Measurements from ENCODE around the gene TAMALIN.

Gene TAMALIN

DNA sequence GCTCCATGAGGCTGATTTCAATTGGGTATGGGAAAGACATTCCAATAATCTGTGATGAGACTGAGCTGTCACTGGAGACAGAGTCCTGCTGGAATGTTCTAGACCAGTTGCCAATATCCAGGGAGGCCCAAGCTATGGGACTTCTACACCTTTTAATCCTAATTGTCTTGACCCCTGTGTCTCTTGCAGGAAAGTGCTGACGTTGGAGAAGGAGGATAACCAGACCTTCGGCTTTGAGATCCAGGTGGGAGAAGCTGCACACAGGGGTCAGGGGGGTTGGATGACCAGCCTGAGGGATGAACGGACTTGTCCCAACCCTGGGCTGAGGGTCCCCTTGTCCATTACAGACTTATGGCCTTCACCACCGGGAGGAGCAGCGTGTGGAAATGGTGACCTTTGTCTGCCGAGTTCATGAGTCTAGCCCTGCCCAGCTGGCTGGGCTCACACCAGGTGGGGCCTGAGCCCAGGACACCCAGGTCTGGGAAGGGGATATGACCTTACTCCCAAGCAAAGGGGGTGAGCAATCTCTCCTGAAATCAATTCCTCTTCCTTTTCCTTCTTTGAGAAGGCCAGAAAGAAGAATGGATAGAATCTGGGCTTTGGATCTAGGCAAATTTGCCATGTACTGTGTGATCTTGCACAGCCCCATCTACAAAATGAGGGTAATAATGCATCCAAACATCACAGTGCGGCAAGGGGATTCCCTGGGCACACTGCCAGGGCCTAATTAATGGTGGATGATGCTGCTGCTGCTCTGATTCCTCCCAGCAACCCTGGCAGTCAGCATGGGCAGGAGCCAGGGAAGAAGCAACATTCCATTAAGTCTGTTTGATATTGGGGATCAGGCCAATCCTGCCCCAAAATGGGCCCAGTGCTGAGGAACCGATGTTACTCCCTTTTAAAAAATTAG is 4.2 kb downstream of the TAMALIN start:
- no peak for DNase-seq
- peaks cover 28% of the 10 kb centered on the region for H3K4me1 ChIP-seq (ENCODE audit: control insufficient read depth, insufficient read depth, low read length, poor library complexity, severe bottlenecking)
- peak overlapping the region; percentile 11 for H3K27ac ChIP-seq (ENCODE audit: insufficient read depth, low read length, poor library complexity, severe bottlenecking)
- H3K9me3 ChIP-seq (ENCODE audit: control insufficient read depth, low read length), result no peaks in the 10 kb centered on the region
- H3K36me3 ChIP-seq (ENCODE audit: control insufficient read depth, insufficient read depth, low read length), result peaks cover 63% of the 10 kb centered on the region
- no peaks in the 10 kb centered on the region for H3K27me3 ChIP-seq (replicated peaks; ENCODE audit: control insufficient read depth, insufficient read depth, low read length, poor library complexity, severe bottlenecking)
- no peak overlapping the region for H3K4me3 ChIP-seq (ENCODE audit: insufficient read depth, low read depth, low read length, poor library complexity, severe bottlenecking)

DNA sequence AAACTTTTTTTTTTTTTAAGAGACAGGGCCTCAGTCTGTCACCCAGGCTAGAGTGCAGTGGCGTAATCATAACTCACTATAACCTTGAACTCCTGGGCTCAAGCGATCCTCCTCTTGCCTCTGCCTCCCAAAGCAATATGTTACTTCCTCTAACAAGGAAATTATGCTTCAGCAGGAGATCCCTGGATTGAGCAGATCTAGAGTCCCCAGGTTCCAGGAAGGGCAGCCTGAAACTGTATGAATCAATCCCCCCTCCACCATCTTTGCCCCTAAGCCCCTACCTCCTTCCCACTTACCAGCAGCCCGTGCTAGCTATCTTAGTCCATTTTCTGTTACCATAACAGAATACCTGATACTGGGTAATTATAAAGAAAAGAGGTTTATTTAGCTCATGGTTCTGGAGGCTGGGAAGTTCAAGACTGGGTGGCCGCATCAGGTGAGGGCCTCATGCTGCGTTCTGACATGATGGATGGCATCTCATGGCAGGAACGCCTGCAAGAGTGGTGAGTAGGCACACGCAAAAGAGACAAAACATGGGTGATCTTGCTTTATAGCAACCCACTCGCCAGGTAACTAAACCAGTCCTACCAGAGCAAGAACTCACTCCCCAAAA is 5.0 kb downstream of the TAMALIN start:
- Histone ChIP-seq H3K9me3 (ENCODE audit: control insufficient read depth, low read length) (no peaks in the 10 kb centered on the region), H3K27me3 (replicated peaks; ENCODE audit: control insufficient read depth, insufficient read depth, low read length, poor library complexity, severe bottlenecking) (no peaks in the 10 kb centered on the region), H3K27ac (ENCODE audit: insufficient read depth, low read length, poor library complexity, severe bottlenecking) (no peak overlapping the region), H3K36me3 (ENCODE audit: control insufficient read depth, insufficient read depth, low read length) (peaks cover 66% of the 10 kb centered on the region), H3K4me1 (ENCODE audit: control insufficient read depth, insufficient read depth, low read length, poor library complexity, severe bottlenecking) (peaks cover 22% of the 10 kb centered on the region), H3K4me3 (ENCODE audit: insufficient read depth, low read depth, low read length, poor library complexity, severe bottlenecking) (no peak overlapping the region)
- DNase-seq, result no peak

DNA sequence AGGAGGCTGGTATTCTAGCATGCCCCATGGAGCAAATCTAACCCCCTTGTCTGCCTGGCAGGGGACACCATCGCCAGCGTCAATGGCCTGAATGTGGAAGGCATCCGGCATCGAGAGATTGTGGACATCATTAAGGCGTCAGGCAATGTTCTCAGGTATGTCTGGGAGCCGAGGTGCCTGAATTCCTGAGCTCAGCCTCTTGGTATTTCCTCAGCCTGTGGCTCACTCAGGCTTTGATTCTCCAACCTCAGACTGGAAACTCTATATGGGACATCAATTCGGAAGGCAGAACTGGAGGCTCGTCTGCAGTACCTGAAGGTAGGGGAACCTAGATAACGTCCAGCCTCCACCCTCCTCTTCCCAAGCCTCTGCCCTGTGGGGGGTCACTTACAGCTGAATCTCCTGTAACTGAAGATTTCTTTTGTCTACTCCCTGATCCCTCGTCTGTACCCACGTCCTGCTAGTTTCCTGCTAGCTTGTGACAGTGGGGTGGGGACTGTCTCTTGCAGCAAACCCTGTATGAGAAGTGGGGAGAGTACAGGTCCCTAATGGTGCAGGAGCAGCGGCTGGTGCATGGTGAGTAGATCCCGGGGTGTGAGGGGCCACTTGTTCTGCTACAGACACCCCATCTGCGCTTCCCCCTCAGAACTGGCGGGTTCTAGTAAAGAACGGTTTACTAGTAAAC is 7.0 kb downstream of the TAMALIN start:
- Histone ChIP-seq H3K9me3 (ENCODE audit: control insufficient read depth, low read length) (no peaks in the 10 kb centered on the region), H3K4me1 (ENCODE audit: control insufficient read depth, insufficient read depth, low read length, poor library complexity, severe bottlenecking) (peaks cover 5% of the 10 kb centered on the region), H3K27me3 (replicated peaks; ENCODE audit: control insufficient read depth, insufficient read depth, low read length, poor library complexity, severe bottlenecking) (no peaks in the 10 kb centered on the region), H3K4me3 (ENCODE audit: insufficient read depth, low read depth, low read length, poor library complexity, severe bottlenecking) (no peak overlapping the region), H3K27ac (ENCODE audit: insufficient read depth, low read length, poor library complexity, severe bottlenecking) (no peak overlapping the region), H3K36me3 (ENCODE audit: control insufficient read depth, insufficient read depth, low read length) (peaks cover 61% of the 10 kb centered on the region)
- no peak for DNase-seq

DNA sequence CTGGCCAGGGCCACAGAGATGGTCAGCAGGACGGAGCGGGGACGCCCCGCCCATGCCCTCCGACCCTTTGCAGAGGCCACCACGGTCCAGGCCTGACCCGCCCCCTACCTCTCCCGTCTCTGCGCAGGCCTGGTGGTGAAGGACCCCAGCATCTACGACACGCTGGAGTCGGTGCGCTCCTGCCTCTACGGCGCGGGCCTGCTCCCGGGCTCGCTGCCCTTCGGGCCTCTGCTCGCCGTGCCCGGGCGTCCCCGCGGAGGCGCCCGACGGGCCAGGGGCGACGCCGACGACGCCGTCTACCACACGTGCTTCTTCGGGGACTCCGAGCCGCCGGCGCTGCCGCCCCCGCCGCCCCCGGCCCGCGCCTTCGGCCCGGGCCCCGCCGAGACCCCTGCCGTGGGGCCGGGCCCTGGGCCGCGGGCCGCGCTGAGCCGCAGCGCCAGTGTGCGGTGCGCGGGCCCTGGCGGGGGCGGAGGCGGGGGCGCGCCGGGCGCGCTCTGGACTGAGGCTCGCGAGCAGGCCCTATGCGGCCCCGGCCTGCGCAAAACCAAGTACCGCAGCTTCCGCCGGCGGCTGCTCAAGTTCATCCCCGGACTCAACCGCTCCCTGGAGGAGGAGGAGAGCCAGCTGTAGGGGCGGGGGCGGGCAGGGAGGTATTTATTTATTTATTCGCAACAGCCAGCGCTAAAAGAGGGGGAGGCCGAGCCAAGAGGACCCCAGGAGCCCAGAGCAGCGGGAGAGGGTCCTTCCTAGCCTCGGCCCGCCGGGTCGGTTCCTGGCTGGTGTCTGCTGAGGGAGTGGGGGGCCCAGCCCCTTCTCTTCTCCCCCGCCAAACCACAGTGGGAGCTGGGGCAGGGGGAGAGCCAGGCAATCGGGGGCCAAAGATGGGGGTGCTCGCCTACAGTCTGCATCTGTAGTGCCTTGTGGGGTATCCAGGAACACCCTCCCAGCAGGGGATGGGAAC is 8.1 kb downstream of the TAMALIN start:
- Histone ChIP-seq H3K4me3 (ENCODE audit: insufficient read depth, low read depth, low read length, poor library complexity, severe bottlenecking) (no peak overlapping the region), H3K27ac (ENCODE audit: insufficient read depth, low read length, poor library complexity, severe bottlenecking) (no peak overlapping the region), H3K36me3 (ENCODE audit: control insufficient read depth, insufficient read depth, low read length) (peaks cover 52% of the 10 kb centered on the region), H3K4me1 (ENCODE audit: control insufficient read depth, insufficient read depth, low read length, poor library complexity, severe bottlenecking) (no peaks in the 10 kb centered on the region), H3K27me3 (replicated peaks; ENCODE audit: control insufficient read depth, insufficient read depth, low read length, poor library complexity, severe bottlenecking) (no peaks in the 10 kb centered on the region), H3K9me3 (ENCODE audit: control insufficient read depth, low read length) (no peaks in the 10 kb centered on the region)
- DNase-seq, result no peak

DNA sequence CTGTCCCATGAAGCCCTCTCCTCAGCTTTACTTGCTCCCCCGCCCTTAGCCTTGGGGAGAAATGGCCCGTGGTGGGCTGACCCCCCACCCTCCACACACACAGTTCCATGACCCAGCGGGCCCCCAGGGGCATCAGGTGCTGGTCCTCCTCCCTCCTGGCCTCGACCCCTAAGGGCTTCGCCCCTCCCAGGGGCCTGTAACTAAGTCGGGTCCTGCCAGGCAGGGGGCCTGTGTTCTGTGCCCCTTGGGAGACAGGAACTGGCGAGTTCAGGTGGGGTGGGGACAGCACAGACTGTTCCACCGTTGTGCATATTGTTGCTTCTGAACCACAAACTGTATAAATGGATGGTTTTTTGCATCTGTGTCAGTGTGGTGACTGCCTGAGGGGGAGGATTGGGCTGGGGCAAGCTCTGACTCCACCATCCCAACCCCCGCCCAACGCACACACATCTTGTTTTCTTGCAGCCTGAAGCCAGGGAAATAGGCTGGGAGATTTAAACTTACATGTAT is 8.8 kb downstream of the TAMALIN start:
- DNase-seq, result no peak
- Histone ChIP-seq H3K27ac (ENCODE audit: insufficient read depth, low read length, poor library complexity, severe bottlenecking) (no peak overlapping the region), H3K27me3 (replicated peaks; ENCODE audit: control insufficient read depth, insufficient read depth, low read length, poor library complexity, severe bottlenecking) (no peaks in the 10 kb centered on the region), H3K9me3 (ENCODE audit: control insufficient read depth, low read length) (no peaks in the 10 kb centered on the region), H3K36me3 (ENCODE audit: control insufficient read depth, insufficient read depth, low read length) (peaks cover 45% of the 10 kb centered on the region), H3K4me3 (ENCODE audit: insufficient read depth, low read depth, low read length, poor library complexity, severe bottlenecking) (no peak overlapping the region), H3K4me1 (ENCODE audit: control insufficient read depth, insufficient read depth, low read length, poor library complexity, severe bottlenecking) (peaks cover 1% of the 10 kb centered on the region)

DNA sequence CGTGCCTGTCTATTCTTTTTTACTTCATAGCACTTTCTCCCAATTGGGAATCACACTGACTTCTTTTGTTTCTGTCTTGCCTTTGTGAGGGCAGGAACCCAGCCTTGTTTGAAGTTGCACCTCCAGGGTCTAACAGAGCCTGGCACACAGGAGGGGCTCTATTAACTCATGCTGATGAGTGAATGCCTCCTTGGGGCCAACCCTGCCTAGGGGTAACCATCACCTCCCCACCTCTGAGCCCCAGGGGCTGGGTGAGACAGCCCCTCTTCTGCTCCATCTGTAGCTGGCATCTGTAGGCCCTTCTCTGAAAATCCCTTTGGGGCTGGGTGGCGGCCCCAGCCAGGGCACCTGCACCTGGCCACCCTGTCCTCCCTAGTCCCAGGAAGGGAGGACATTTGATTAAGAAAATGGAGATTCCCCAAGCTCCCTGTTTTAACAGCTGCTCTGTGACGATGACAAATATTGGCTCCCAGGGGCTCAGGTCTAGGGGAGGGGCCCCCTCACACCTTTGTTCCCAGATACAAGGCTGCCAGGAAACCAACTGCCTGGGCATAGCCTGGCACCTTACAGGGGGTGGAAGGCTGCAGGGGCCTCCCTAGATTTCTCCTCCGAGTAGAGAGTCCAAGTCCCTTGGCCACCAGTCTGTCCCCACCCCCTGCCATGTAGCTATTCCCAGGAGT is 11.8 kb downstream of the TAMALIN start:
- Histone ChIP-seq H3K36me3 (ENCODE audit: control insufficient read depth, insufficient read depth, low read length) (peaks cover 21% of the 10 kb centered on the region), H3K9me3 (ENCODE audit: control insufficient read depth, low read length) (no peaks in the 10 kb centered on the region), H3K27me3 (replicated peaks; ENCODE audit: control insufficient read depth, insufficient read depth, low read length, poor library complexity, severe bottlenecking) (no peaks in the 10 kb centered on the region), H3K27ac (ENCODE audit: insufficient read depth, low read length, poor library complexity, severe bottlenecking) (no peak overlapping the region), H3K4me3 (ENCODE audit: insufficient read depth, low read depth, low read length, poor library complexity, severe bottlenecking) (no peak overlapping the region), H3K4me1 (ENCODE audit: control insufficient read depth, insufficient read depth, low read length, poor library complexity, severe bottlenecking) (peaks cover 15% of the 10 kb centered on the region)
- DNase-seq, result no peak

DNA sequence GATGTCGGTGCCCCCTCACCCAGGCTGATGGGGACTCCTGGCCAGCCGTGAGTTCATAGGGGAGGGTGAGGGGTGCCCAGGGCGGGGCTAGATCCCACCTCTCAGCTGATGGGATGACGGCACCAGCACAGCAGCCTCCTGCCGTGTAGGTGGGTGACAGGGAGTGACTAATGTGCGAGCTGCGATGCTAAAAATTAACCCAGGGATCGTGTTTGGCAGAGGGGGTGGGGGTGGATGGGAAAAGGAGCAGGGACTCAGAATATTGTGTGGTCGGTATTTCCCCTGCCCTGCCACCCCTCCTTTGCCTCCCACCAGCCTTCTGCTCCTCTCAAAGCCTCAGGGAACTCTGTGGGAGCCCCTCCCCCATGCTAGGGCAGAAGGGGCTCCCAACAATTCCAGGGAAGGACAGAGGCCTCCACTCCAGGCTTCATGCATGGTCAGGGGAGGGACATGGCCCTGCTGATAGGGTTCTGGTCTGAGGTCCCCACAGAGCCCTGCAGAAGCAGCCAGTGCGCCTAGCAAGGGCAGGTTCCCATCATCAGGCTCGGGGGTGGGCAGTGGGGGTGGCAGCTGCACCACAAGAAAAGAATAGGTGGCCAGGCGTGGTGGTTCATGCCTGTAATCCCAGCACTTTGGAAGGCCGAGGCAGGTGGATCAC is 12.5 kb downstream of the TAMALIN start:
- H3K27ac ChIP-seq (ENCODE audit: insufficient read depth, low read length, poor library complexity, severe bottlenecking), result no peak overlapping the region
- H3K4me1 ChIP-seq (ENCODE audit: control insufficient read depth, insufficient read depth, low read length, poor library complexity, severe bottlenecking), result peaks cover 22% of the 10 kb centered on the region
- no peaks in the 10 kb centered on the region for H3K9me3 ChIP-seq (ENCODE audit: control insufficient read depth, low read length)
- DNase-seq, result no peak
- H3K4me3 ChIP-seq (ENCODE audit: insufficient read depth, low read depth, low read length, poor library complexity, severe bottlenecking), result no peak overlapping the region
- H3K27me3 ChIP-seq (replicated peaks; ENCODE audit: control insufficient read depth, insufficient read depth, low read length, poor library complexity, severe bottlenecking), result no peaks in the 10 kb centered on the region
- H3K36me3 ChIP-seq (ENCODE audit: control insufficient read depth, insufficient read depth, low read length), result peaks cover 14% of the 10 kb centered on the region

DNA sequence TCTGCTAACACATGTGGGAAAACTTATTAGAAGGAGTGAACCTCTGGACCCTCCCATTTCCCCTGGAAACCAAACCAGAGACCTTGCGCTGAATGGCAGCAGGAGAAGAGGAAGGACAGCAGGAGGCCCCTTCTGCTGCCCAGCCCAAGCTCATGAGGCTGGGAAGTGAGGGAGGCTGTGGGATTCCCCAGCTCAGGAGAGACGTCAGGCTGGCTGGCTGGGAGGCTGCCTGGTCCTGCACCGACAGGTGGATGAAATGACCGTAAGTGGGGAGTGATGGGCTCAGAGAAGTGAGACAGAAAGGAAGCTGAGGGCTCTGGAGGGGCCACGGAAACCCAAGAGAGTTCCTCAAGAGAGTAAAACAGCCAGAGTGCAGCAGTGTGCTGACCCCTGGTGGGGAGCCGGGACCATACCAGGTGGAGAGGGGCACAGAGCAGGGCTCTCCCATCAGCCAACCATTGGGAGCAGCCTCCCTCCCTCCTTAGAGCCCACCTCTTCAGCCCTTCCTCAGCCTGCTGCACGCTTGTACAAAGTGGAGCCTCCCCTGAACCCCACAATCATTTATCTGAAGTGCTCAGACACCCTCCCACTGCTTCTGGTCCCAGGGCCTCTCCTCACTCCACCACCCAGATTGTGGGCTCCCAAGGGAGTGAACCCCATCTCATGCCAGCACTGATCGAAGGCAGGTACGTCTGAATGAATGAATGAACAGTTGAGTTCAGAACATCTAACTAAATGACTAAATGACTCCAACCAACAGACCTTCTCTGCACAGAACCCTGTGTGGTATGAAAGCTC is 14.0 kb downstream of the TAMALIN start:
- DNase-seq, result peak in 1 of 3 donors; percentile 37
- H3K4me3 ChIP-seq (ENCODE audit: insufficient read depth, low read depth, low read length, poor library complexity, severe bottlenecking), result no peak overlapping the region
- H3K27me3 ChIP-seq (replicated peaks; ENCODE audit: control insufficient read depth, insufficient read depth, low read length, poor library complexity, severe bottlenecking), result no peaks in the 10 kb centered on the region
- no peaks in the 10 kb centered on the region for H3K9me3 ChIP-seq (ENCODE audit: control insufficient read depth, low read length)
- peaks cover 35% of the 10 kb centered on the region for H3K4me1 ChIP-seq (ENCODE audit: control insufficient read depth, insufficient read depth, low read length, poor library complexity, severe bottlenecking)
- H3K36me3 ChIP-seq (ENCODE audit: control insufficient read depth, insufficient read depth, low read length), result peaks cover 5% of the 10 kb centered on the region
- H3K27ac ChIP-seq (ENCODE audit: insufficient read depth, low read length, poor library complexity, severe bottlenecking), result peak overlapping the region; percentile 5

All from effector memory CD4-positive, alpha-beta T cell (primary cell).